ENCODE data around the gene FAM168B.

FAM168B gene

GRCh38 chr2:131038258-131039100 is 54.8 kb downstream of the FAM168B start:
- DNase-seq: no peak

GRCh38 chr2:131037398-131038257 is 55.6 kb downstream of the FAM168B start:
- no peak for DNase-seq

- no peak for DNase-seq
These were observed 56.4 kb downstream of the FAM168B start for GRCh38 chr2:131036696-131037397.

GRCh38 chr2:131036269-131036668 is 57.0 kb downstream of the FAM168B start:
- DNase-seq: no peak

- DNase-seq: peak; percentile 20
These were observed 57.4 kb downstream of the FAM168B start for GRCh38 chr2:131035826-131036231.

GRCh38 chr2:131035112-131035825 is 58.0 kb downstream of the FAM168B start:
- peak; percentile 49 for DNase-seq

GRCh38 chr2:131034122-131035051 is 58.9 kb downstream of the FAM168B start:
- DNase-seq: peak; percentile 75

GRCh38 chr2:131033786-131034121 is 59.5 kb downstream of the FAM168B start:
- no peak for DNase-seq

GRCh38 chr2:131032393-131032836 is 60.8 kb downstream of the FAM168B start:
- no peak for DNase-seq

GRCh38 chr2:131031875-131032274 is 61.4 kb downstream of the FAM168B start:
- no peak for DNase-seq

GRCh38 chr2:131031431-131031841 is 61.8 kb downstream of the FAM168B start:
- DNase-seq: no peak

- peak; percentile 5 for DNase-seq
These were observed 62.7 kb downstream of the FAM168B start for GRCh38 chr2:131030478-131030971.

- no peak for DNase-seq
These were observed 63.4 kb downstream of the FAM168B start for GRCh38 chr2:131029812-131030211.

GRCh38 chr2:131027566-131028528 is 65.4 kb downstream of the FAM168B start:
- DNase-seq: no peak

GRCh38 chr2:131026919-131027318 is 66.3 kb downstream of the FAM168B start:
- DNase-seq: no peak

- peak; percentile 35 for DNase-seq
These were observed 69.5 kb downstream of the FAM168B start for GRCh38 chr2:131023758-131024157.

GRCh38 chr2:131022731-131023130 is 70.5 kb downstream of the FAM168B start:
- DNase-seq: no peak

GRCh38 chr2:131016826-131017741 is 76.2 kb downstream of the FAM168B start:
- peak; percentile 52 for DNase-seq

GRCh38 chr2:131015764-131016163 is 77.5 kb downstream of the FAM168B start:
- DNase-seq: no peak

All from NCI-H69 (cell line).